Activated naive CD4-positive, alpha-beta T cell treated with Interleukin-2 at 50 U/mL for 16 hours (primary cell): ENCODE results near the gene PRKAG3.

Experiments used
- DNase-seq: peaks from one replicate; pipeline ENCODE4 v3.0.0-alpha.2; 2020

PRKAG3 gene

GRCh38 chr2:218812861-218813260 lies 18.7 kb downstream of the PRKAG3 start:
- no peak for DNase-seq

- DNase-seq = no peak
These were observed 19.3 kb downstream of the PRKAG3 start for GRCh38 chr2:218812096-218812815.

- no peak for DNase-seq
These were observed 20.2 kb downstream of the PRKAG3 start for GRCh38 chr2:218811382-218811781.

- DNase-seq = no peak
These were observed 21.3 kb downstream of the PRKAG3 start for GRCh38 chr2:218810256-218810655.

DNA sequence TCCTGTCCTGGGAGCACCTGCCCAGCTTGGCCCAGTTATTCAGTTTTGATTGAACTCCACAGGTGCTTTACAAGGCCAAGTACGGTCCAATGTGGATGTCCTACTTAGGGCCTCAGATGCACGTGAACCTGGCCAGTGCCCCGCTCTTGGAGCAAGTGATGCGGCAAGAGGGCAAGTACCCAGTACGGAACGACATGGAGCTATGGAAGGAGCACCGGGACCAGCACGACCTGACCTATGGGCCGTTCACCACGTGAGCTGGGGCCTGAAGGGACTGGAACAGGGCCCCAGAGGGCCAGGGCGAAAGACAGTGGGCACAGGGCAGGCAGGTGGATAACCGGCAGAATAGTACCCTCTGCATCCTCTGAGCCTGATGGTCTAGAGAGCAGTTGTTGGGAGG lies 22.1 kb downstream of the PRKAG3 start:
- DNase-seq = no peak

DNA sequence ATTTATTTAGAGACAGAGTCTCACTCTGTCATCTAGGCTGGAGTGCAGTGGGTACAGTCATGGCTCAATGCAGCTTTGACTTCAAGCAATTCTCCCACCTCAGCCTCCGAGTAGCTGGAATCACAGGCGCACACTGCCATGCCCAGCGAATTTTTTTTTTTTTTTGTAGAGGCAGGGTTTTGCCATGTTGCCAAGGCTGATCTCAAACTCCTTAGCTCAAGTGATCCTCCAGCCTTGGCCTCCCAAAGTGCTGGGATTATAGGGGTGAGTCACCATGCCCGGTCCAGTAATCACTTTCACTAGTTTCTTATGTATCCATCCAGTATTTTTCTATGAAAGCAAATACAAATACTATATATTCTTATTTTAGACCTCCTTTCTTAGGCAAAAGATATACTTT lies 24.0 kb downstream of the PRKAG3 start:
- DNase-seq = no peak

- no peak for DNase-seq
These were observed 25.1 kb downstream of the PRKAG3 start for GRCh38 chr2:218806346-218806978.

DNA sequence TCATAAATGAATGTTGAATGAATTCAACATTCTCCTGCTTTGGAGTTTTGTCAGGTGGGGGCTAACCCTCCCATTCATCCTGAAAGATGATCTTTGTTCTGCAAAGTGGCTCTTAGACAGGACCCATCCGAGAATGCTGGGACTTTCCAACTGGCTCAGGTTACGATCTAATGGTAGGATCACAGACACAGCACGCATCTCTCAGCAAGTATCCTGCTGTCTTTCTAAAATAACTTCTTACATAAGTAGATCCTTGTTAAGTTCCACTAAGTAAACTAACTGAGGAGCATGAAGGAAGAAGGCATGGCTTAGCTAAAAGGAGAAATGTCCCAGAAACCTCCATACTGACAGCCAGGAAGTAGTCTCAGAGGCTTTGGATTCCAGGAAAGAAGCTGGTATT lies 26.0 kb downstream of the PRKAG3 start:
- DNase-seq = no peak

DNA sequence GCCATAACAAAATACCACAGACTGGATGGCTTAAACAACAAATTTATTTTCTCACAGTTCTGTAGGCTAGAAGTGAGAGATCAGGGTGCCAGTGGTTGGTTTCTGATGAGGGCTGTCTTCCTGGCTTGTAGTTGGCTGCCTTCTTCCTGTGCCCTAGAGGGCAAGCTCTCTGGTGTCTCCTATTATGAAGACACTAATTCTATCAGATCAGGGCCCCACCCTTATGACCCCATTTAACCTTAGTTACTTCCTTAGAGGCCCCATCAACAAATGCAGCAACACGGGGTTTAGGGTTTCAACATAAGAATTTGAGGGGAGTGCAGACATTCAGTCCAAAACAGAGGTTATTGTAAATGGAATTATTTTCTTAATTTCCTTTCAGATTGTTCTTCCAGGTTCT lies 26.8 kb downstream of the PRKAG3 start:
- no peak for DNase-seq

GRCh38 chr2:218802386-218802994 lies 29.1 kb downstream of the PRKAG3 start:
- DNase-seq = no peak

DNA sequence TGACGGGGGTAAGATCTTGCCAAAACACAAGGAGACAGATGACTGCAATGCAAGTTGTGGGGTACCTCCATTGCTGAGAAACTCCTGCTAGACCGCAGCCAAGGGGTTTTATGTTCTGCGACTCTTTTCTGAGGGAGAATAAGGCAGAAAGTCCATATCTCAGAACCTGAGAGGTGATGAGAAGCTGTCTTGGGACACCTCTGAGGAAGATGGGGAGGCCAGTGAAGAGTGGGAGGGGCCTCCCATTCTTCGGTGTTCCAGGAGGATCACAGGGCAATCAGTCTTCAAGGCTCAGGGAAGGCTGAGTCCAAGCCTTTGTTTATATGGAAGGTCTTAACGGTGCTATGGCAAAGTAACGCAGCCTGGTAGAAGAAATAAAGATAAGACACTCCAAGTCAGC lies 31.6 kb downstream of the PRKAG3 start:
- no peak for DNase-seq

- DNase-seq = no peak
These were observed 32.7 kb downstream of the PRKAG3 start for GRCh38 chr2:218798767-218799504.

- no peak for DNase-seq
These were observed 34.9 kb downstream of the PRKAG3 start for GRCh38 chr2:218796691-218797090.

GRCh38 chr2:218792433-218792832 lies 39.2 kb downstream of the PRKAG3 start:
- DNase-seq = no peak

GRCh38 chr2:218788529-218789255 lies 42.9 kb downstream of the PRKAG3 start:
- no peak for DNase-seq

DNA sequence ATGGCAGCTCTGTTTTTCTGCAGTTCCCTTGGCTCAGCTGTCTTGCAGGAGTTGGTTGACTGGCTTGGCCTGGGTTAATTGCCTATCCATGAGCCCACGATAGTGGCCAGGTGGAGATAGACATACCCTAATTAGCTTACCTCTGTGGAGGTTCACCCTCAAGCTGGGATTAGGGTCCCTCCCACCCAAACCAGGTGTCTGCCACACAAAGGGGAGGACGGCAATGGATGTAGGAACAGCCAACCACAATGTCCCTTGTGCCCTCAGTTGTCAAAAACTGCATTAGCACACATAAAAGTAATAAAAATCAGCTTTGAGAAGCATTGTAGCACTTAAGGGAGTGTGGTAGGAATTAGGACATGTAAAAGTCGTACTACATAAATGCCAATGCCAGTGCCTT lies 45.5 kb downstream of the PRKAG3 start:
- DNase-seq = no peak

GRCh38 chr2:218785103-218785502 lies 46.5 kb downstream of the PRKAG3 start:
- DNase-seq = no peak

- DNase-seq = no peak
These were observed 47.9 kb downstream of the PRKAG3 start for GRCh38 chr2:218783688-218784087.

DNA sequence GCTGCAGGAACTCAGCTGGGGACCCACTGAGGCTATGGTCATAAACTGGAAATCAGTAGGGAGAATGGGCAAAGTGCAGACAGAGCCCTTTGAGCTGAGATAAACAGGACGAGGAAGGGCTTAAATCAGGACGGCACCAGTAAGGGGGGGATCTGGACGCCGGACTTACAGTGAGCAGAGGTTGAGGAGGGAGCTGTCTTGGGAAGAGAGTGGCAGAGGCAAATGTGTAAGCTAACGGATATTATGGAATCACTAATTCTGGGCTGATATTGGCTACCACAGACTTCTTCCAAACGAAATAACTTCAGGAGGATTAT lies 49.1 kb downstream of the PRKAG3 start:
- no peak for DNase-seq

DNA sequence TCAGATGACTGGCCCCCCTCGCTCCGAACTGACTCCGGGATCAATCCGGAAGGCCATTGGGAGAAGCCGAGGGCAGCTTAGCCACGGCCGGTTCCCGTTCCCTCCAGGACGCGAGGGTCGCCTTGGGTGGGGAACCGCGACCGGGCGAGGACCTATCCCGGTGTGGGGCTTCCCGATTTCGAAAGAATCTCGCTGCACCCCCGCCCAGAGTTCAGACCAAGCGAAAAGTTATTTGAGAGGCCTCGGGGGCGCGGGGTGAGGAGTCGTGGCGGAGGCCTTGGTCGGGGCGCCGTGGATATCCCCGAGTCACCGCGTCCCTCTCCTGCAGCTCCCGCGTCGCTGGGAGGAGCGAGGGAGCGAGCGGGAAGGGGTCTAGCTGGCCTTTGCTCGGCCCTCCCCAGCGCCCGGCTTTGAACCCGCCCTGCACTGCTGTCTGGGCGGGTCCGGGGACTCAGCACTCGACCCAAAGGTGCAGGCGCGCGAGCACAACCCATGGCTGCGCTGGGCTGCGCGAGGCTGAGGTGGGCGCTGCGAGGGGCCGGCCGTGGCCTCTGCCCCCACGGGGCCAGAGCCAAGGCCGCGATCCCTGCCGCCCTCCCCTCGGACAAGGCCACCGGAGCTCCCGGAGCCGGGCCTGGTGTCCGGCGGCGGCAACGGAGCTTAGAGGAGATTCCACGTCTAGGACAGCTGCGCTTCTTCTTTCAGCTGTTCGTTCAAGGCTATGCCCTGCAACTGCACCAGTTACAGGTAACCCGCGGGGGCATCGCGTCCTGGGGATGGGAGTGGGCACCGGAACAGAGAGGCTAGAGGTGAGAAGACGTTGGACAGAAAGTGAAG lies 49.7 kb downstream of the PRKAG3 start, which contains the start of gene CYP27A1:
CYP27A1 (plus strand) TSS at position 457 of the 837 bp plus-strand sequence; CDS start at position 493, 36 bp downstream.
- no peak for DNase-seq

- no peak for DNase-seq
These were observed 50.5 kb downstream of the PRKAG3 start for GRCh38 chr2:218780851-218781690.
